ENCODE data around the gene PLK2. TPM values are rescaled to one million over a fixed set of nuclear protein-coding genes. Genes with fewer than 3 reads are reported as not detected.

PLK2 gene
- polyA plus RNA-seq (2011; rRNA removed) (20.7 and 21.7 TPM in 2 replicates), polyA minus RNA-seq (2011; rRNA and poly(A)+ RNA removed) (41.0 and 47.9 TPM in 2 replicates)

GRCh38 chr5:58460002-58460731, at the start of gene PLK2:
TSS of gene PLK2 (minus strand) at chr5:58460086. CDS start at chr5:58459959, 127 bp downstream.
- TF ChIP-seq CTCF (IDR thresholded peaks at IDR 0.05; ENCODE audit: insufficient read depth, low read depth, low read length) = peak; percentile 50
- CTCF ChIA-PET = interaction anchor here (0.6 to 5.9 kb wide), 45 partner anchors 143 to 1163 kb away, joined by 3 to 120 read pairs (median 4); no protein-coding TSS in a partner anchor

GRCh38 chr5:58507715-58508114, 47.8 kb upstream of the PLK2 start:
- CTCF ChIA-PET = interaction anchor here (1.5 kb wide), 1 partner anchor 9 kb away, joined by 4 read pairs; no protein-coding TSS in a partner anchor
- Histone ChIP-seq H3K4me3 (ENCODE audit: low read depth, low read length) (no peak overlapping the region), H3K36me3 (ENCODE audit: control insufficient read depth, insufficient read depth, low read length) (no peaks in the 10 kb centered on the region), H3K27me3 (ENCODE audit: control insufficient read depth, insufficient read depth, low read length) (no peaks in the 10 kb centered on the region)
- no peak for DNase-seq (ENCODE audit: low read depth)
- no peak for TF ChIP-seq CTCF (IDR thresholded peaks at IDR 0.05; ENCODE audit: insufficient read depth, low read depth, low read length)
- POLR2A ChIA-PET = no interaction called here

More at GRCh38 chr5:58460002-58460731, at the start of gene PLK2:
- Histone ChIP-seq H3K36me3 (ENCODE audit: control insufficient read depth, insufficient read depth, low read length) (peaks cover 5% of the 10 kb centered on the region), H3K4me3 (ENCODE audit: low read depth, low read length) (peak within 1 kb of the TSS; percentile 96), H3K27me3 (ENCODE audit: control insufficient read depth, insufficient read depth, low read length) (no peaks in the 10 kb centered on the region)
- POLR2A ChIA-PET = interaction anchor here (0.5 to 1.8 kb wide), 18 partner anchors 93 to 1162 kb away, joined by 3 to 16 read pairs (median 4); no protein-coding TSS in a partner anchor
- peak; percentile 56 for DNase-seq (ENCODE audit: low read depth)

- Histone ChIP-seq H3K36me3 (ENCODE audit: control insufficient read depth, insufficient read depth, low read length) (no peaks in the 10 kb centered on the region), H3K27me3 (ENCODE audit: control insufficient read depth, insufficient read depth, low read length) (no peaks in the 10 kb centered on the region), H3K4me3 (ENCODE audit: low read depth, low read length) (no peak overlapping the region)
- TF ChIP-seq CTCF (IDR thresholded peaks at IDR 0.05; ENCODE audit: insufficient read depth, low read depth, low read length) = no peak
- CTCF ChIA-PET = interaction anchor here (1.0 to 1.3 kb wide), 2 partner anchors 9 to 18 kb away, joined by 3 read pairs; no protein-coding TSS in a partner anchor
- POLR2A ChIA-PET = no interaction called here
- DNase-seq (ENCODE audit: low read depth) = no peak
Observed at GRCh38 chr5:58505971-58506640, 46.2 kb upstream of the PLK2 start.

- ChIA-PET POLR2A (no interaction called here), CTCF (interaction anchor here (1.3 kb wide), 1 partner anchor 19 kb away, joined by 3 read pairs; no protein-coding TSS in a partner anchor)
- no peak for DNase-seq (ENCODE audit: low read depth)
- no peaks in the 10 kb centered on the region for H3K36me3 ChIP-seq (ENCODE audit: control insufficient read depth, insufficient read depth, low read length)
- no peaks in the 10 kb centered on the region for H3K27me3 ChIP-seq (ENCODE audit: control insufficient read depth, insufficient read depth, low read length)
- no peak for TF ChIP-seq CTCF (IDR thresholded peaks at IDR 0.05; ENCODE audit: insufficient read depth, low read depth, low read length)
- H3K4me3 ChIP-seq (ENCODE audit: low read depth, low read length) = no peak overlapping the region
Observed at GRCh38 chr5:58505502-58505901, 45.6 kb upstream of the PLK2 start.

GRCh38 chr5:58504766-58505165, 44.9 kb upstream of the PLK2 start:
- Histone ChIP-seq H3K27me3 (ENCODE audit: control insufficient read depth, insufficient read depth, low read length) (no peaks in the 10 kb centered on the region), H3K36me3 (ENCODE audit: control insufficient read depth, insufficient read depth, low read length) (no peaks in the 10 kb centered on the region), H3K4me3 (ENCODE audit: low read depth, low read length) (no peak overlapping the region)
- DNase-seq (ENCODE audit: low read depth) = no peak
- ChIA-PET CTCF (no interaction called here), POLR2A (no interaction called here)
- TF ChIP-seq CTCF (IDR thresholded peaks at IDR 0.05; ENCODE audit: insufficient read depth, low read depth, low read length) = no peak

All from BJ (cell line).